ENCODE data around the gene CLEC1A.

GRCh38 chr12:10075451-10075850 is 23.3 kb downstream of the CLEC1A start:
- TF ChIP-seq POLR2A (IDR thresholded peaks at IDR 0.05) (no peak), POLR2AphosphoS5 (IDR thresholded peaks at IDR 0.05; ENCODE audit: insufficient read depth in 1 of 2, low read depth in 1 of 2) (no peak)
- TF ChIP-seq, protein P1, sequence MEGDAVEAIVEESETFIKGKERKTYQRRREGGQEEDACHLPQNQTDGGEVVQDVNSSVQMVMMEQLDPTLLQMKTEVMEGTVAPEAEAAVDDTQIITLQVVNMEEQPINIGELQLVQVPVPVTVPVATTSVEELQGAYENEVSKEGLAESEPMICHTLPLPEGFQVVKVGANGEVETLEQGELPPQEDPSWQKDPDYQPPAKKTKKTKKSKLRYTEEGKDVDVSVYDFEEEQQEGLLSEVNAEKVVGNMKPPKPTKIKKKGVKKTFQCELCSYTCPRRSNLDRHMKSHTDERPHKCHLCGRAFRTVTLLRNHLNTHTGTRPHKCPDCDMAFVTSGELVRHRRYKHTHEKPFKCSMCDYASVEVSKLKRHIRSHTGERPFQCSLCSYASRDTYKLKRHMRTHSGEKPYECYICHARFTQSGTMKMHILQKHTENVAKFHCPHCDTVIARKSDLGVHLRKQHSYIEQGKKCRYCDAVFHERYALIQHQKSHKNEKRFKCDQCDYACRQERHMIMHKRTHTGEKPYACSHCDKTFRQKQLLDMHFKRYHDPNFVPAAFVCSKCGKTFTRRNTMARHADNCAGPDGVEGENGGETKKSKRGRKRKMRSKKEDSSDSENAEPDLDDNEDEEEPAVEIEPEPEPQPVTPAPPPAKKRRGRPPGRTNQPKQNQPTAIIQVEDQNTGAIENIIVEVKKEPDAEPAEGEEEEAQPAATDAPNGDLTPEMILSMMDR (IDR thresholded peaks at IDR 0.05): no peak

All from vagina (tissue), 2 donors.